HG02885 (cell line): ENCODE data around the gene TULP4.
"Not testable (repeated sequence)": the region's sequence is repeated elsewhere in the genome, so short reads cannot be mapped to it uniquely, and the experiment has no call there.

Experiments used
- ATAC-seq: cut with Tn5 transposase; IDR thresholded peaks from one replicate; pipeline ENCODE4 v1.9.1; 2021; ENCODE audit warnings: mild to moderate bottlenecking; ENCODE audit not compliant: unreplicated experiment, poor library complexity

The TULP4 gene

DNA sequence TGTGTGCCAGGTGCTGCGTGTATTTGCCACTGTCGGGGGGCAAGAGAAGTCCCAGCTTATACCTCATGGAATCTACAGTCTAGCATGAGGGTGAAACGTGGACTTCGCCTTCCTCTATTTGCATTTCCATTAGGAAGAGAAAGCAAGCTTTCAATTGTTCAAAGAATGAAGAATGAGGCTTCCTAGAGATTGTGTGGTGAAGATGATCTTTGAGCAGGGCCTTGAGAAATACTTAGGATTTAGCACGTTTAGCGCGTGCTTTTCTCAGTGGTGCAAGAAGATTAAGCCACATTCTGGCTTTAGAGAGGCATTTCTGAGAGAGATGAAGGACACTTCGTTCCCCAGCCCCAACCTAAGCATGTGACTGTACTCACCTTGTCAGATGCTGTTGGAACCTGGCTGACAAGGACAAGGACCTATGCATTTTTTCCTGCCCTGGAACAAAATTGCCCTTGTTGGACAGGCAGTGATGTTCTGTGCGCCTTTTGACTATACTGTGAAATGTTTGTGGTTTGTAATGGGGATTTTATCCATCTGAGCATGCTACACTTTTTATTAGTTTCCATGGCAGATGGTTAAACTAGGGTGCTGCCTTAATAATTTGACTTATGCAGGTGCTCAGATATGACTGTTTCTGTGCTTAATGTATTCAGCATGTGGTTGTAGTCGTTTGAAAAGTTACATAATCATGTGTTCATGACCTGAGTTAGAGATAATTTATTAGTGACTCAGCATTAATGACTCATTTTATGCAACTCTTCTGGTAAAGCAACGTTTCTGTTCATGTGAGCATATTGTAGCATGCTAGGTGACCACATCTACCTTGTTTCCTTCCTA lies 10.7 kb downstream of the TULP4 start:
- peak; percentile 68 for ATAC-seq

DNA sequence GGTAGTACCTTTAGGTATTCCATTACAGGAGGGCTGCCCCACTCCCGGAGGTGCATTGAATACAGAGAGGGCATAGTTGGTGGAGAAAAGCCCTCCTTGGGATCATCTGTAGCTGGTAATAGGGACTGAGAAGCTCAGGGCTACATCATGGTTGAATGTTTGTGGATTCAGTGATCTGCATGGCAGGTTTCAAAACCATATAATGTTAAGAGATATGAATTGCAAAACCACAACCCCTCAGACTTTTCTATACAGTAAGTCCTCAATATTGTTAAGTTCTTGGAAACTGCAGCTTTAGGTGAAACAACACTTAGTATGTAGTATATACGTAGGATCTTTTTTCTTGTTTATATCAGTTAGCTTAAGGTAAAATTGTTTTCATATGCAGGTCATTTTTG lies 11.3 kb downstream of the TULP4 start:
- peak; percentile 38 for ATAC-seq

DNA sequence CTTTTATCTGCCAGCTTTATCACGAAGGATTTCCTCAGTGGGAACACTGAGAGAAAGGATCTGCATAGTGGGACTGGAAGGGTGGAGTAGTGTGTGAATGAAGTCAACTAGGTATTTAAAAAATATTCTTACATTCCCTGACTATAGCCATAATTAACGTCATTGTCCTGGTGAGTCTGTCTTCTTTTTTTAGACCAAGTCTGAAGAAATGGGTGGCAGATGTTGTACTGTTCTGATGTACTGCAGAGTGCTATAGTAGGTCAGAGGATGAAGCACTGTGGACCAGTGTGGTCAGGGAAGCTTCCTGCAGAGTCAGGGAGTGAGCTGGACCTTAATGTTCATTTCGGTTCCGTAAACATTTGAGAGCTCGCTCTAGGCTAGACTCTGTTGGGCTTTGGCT lies 11.9 kb downstream of the TULP4 start:
- ATAC-seq, result no peak

DNA sequence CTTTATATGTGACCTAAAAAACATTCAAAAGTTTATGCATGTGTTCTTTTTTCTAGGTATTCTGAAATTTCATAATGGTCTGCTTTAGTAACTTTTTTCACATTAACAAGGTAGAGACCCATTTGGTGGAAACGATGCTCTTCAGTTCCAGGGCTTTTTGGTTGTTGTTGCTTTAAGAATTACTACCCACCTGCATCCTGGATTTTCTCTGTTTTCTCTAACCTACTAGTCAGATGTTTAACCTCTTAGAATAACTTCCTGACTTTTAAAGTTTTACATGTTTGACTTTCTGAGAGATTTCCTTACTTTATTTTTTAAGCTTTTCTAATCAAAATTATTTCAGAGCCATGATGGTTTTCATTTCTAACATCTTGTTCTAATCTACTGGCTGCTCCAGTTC lies 14.9 kb downstream of the TULP4 start:
- ATAC-seq, result no peak

DNA sequence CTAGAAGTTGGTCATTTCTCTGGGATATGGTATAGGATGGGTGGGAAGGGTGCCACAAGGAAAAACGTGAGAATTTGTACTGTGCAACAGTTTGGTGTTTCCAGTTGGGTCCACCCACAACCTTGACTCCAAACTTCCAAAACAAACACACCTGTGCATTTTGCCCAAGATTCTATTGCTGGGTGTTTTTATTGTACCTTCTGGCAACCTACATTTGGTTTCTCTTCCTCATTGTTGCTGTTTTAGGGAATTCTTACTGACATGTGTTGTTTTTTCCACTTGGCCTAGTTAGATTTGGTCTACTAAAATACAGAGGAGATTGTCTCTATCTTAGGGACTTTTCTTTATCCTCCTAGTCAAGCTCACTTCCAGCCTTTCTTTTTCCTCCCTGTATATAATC lies 16.7 kb downstream of the TULP4 start:
- no peak for ATAC-seq

DNA sequence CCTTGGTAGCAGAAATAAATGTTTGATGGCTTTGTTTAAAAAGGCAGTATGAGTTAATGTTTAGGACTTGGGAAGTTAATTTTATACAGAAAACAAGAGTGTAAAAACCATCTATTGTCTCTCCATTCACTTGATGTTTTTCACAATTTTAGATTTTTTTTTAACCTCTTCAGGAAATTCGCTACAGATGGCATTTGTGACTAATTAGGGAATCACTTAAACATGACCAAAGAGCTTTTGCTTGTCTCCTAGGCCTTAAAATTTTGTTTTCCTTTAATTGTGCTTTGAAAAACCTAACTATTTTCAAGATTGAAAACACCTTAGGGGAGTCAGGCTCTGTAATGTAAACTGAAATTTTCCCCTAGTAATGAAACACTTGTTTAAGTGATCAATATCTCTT lies 17.3 kb downstream of the TULP4 start:
- ATAC-seq, result no peak

DNA sequence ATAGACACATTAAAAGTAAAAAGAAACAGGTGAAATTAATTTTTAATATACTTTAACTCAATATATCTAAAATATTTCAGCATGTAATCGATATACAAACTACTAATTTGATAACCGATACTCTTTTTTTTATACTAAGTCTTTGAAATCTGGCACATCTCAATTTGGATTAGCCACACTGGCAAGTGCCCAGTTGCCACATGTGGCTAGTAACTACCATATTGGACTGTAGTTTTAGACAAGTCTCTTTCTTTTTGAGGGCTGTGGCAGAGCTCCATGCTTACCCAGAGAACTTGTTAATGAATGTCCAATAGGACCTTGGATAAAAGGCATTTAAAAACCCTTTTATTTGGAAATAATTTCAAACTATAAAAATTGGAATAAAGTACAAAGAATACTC lies 17.8 kb downstream of the TULP4 start:
- no peak for ATAC-seq

DNA sequence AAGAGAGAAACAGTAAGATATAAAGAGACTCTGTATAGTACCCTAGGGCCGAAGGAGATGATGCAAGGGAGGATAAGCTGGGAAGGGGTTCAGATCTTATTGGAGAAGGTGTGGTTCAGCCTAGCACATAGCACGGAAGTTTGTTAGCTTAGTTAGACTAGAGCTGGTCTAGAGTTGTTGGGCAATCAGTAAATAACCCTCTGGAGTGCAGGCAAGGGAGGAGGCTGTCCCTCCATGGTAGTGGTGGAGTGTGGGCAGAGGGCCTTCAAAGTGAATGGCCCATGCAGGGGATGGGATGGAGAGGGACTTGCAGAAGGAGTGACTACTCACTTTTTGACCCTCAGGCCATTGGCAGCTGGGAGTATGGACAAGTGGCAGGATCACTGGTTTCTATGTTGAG lies 20.0 kb downstream of the TULP4 start:
- ATAC-seq, result no peak

DNA sequence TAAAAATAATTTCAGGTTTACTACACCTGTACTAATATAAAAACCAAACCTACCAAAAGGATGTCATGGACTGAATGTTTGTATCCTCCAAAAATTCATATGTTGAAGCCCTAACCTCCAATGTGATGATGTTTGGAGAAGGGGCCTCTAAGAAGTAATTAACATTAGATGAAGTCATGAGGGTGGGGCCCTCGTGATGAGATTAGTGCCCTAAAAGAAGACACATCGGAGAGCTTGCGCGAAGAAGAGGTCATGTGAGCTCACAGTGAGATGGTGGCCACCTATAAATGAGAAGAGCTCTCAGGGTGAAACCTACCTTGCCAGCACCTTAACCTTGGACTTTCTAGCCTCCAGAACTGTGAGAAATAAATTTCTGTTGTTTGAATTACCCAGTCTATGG lies 20.8 kb downstream of the TULP4 start:
- ATAC-seq, result no peak

DNA sequence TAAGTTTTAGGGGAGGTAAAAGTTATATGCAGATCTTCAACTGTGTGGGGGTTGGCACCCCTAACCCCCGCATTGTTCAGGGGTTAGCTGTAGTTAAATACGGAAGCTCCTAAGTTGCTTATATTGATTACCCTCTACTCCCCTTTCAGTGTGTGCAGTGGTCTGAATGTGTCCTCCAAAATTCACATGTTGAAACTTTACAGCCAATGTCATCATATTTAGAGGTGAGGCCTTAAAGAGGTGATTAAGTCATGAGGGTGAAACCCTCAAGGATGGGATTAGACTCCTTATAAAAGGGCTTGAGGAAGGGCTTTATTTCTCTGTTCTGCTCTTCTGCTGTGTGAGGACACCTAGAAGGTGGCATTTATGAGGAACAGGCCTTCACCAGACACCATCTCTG lies 22.3 kb downstream of the TULP4 start:
- ATAC-seq, result no peak

DNA sequence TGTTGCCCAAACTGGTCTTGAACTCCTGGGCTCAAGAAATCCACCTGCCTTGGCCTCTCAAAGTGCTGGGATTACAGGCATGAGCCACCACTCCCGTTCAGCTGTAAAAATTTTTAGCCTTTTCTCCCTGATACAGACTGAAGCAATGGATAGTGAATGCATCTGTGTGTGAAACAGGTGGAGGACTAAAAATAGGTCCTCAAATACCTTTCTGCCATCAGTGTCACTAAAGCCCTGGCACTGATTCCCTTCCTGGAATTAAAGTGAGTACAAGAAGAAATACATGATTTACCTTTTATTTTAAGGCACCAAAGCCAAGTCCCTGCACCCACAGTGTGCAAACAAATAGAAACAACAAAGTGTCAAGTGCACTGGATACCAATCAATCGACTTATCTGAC lies 25.1 kb downstream of the TULP4 start:
- no peak for ATAC-seq

DNA sequence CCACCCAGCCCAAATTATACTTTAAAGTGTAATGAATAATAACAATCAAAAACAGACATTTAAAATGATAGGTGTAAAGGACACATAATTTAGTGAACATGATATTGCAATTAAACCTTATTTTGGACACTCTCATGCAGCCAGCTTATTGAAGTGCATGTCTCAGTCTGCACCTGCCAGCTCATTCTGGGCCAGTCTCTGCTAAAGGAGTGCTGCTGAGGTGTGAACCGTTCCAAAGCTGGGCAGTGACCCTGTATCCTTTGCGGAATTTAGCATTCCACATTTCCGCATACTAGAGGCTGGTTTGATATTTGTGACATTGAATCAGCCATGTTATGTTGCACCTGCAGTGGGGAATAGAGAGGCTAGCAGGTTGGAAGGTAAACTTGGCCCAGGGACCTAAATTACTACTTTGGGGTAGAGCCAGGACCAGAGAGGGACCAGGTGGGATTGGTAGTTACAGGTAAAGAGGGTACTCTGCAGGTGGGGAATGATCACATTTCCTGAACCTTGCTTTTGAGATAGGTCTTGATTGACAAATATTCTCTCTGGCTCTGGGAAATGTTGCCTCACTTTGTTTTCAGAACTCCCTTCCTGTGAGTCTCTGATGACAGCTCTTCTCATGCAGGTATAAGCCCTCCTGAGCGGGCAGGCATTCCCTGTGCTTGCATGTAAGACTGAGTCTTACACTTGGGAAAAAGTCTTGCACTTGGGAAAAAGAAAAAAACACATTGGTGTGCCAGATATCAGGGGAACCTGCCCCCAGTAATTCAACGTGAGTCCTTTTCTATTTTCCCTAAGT lies 26.2 kb downstream of the TULP4 start:
- no peak for ATAC-seq

DNA sequence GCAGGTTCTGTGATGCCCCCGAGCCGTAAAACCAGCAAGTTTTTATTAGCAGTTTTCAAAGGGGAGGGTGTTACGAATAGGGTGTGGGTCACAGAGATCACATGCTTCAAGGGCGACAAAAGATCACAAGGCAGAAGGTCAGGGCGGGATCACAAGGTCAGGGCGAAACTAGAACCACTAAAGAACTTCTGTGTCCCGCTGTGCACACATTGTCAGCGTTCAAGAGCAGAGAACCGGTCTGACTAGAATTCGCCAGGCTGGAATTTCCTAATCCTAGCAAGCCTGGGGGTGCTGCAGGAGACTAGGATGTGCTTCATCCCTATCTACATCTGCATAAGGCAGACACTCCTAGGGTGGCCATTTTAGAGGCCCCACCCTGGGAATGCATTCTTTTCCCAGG lies 26.9 kb downstream of the TULP4 start:
- not testable (repeated sequence) for ATAC-seq

DNA sequence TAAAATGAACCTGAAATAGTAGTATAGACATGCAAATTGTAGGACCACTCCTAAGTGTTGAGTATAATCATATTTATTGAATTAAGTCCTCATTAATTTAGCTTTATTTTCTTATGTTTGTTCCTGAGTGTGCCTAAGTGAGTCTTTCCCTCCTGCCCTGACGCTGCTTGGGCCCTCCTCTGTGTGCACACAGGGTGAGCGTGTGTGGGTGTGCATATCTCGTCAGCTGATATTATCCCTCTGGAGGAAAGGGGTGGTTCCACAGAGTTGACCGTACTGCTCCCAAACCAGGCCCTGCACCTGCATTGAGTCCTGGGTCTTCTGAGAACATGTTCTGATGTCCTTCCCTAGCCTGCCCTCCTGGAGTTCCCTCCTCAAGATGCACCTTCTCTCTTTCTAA lies 28.0 kb downstream of the TULP4 start:
- no peak for ATAC-seq

DNA sequence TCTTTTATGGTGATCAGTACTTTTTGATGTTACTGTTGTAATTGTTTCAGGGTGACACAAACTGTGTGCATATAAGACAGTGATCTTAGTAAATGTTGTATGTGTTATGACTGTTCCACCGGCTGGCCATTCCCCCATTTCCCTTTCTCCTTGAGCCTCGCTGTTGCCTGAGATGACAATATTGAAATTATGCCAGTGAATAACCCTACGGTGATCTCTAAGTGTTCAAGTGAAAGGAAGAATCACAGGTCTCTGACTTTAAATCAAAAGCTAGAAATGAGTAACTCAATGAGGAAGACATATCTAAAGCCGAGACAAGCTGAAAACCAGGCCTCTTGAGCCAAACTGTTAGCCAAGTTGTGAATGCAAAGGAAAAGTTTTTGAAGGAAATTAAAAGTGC lies 32.3 kb downstream of the TULP4 start:
- peak; percentile 58 for ATAC-seq

DNA sequence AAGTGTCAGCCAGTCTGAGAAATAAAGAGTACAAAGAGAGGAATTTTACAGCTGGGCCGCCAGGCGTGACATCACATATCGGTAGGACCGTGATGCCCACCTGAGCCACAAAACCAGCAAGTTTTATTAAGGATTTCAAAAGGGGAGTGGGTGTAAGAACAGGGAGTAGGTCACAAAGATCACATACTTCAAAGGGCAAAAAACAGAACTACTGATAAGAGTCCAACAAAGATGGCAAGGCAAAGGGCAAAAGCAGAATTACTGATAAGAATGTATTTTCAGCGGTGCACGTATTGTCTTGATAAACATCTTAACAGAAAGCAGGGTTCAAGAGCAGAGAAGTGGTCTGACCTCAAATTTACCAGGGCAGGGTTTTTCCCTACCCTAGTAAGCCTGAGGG lies 33.2 kb downstream of the TULP4 start:
- not testable (repeated sequence) for ATAC-seq

DNA sequence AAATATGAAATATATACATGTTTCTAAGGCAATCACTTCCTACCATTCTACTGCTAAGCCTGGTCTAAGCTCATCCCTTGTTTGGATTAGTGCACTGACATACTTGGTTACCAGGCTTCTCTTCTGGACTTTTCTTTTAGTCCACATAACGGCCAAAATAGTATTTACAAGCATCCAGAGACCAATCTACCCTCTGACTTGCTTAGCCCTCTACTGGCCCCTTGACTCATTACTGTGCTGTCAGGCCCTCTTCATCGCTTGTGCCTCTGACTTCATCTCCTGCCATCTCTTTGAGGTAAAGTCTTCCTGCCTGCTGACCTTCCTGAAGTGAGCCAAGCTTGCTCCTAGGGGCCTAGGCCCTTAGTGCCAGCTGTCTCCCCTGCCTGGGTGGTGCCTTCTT lies 35.1 kb downstream of the TULP4 start:
- ATAC-seq, result no peak

DNA sequence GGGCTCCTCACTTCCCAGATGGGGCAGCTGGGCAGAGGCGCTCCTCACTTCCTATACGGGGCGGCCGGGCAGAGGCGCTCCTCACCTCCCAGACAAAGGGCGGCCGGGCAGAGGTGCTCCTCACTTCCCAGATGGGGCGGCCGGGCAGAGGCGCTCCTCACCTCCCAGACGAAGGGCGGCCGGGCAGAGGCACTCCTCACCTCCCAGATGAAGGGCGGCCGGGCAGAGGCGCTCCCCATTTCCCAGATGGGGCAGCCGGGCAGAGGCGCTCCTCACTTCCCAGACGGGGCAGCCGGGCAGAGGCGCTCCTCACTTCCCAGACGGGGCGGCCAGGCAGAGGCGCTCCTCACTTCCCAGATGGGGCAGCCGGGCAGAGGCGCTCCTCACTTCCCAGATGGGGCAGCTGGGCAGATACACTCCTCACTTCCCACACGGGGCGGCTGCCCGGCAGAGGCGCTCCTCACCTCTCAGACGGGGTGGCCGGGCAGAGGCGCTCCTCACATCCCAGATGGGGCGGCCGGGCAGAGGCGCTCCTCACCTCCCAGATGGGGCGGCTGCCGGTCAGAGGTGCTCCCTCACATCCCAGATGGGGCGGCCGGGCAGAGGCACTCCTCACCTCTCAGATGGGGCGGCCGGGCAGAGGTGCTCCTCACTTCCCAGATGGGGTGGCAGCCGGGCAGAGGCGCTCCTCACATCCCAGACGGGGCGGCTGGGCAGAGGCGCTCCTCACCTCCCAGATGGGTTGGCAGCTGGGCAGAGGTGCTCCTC lies 36.7 kb downstream of the TULP4 start:
- not testable (repeated sequence) for ATAC-seq

DNA sequence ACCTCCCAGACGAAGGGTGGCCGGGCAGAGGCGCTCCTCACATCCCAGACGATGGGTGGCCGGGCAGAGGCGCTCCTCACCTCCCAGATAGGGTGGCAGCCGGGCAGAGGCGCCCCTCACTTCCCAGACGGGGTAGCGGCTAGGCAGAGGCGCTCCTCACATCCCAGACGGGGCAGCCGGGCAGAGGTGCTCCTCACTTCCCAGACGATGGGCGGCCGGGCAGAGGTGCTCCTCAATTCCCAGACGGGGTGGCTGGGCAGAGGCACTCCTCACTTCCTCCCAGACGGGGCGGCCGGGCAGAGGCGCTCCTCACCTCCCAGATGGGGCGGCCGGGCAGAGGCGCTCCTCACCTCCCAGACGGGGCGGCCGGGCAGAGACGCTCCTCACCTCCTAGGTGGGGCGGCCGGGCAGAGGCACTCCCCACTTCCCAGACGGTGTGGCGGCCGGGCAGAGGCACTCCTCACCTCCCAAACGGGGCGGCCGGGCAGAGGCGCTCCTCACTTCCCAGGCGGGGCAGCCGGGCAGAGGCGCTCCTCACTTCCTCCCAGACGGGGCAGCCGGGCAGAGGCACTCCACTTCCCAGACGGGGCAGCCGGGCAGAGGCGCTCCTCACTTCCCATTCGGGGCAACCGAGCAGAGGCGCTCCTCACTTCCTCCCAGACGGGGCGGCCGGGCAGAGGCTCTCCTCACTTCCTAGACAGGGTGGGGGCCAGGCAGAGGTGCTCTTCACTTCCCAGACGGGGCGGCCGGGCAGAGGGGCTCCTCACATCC lies 37.4 kb downstream of the TULP4 start:
- not testable (repeated sequence) for ATAC-seq

DNA sequence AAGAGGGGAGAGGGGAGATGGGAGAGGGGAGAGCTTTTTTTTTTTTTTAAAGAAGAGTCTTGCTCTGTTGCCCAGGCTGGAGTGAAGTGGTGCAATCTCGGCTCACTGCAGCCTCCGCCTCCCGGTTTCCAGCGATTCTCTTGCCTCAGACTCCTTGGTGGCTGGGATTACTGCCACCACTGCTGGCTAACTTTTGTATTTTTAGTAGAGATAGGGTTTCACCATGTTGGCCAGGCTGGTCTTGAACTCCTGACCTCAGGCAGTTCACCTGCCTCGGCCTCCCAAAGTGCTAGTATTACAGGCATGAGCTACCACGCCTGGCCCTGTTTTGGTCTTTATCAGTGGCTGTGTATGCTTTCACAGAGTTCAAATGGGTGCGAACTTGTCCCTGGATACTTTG lies 38.5 kb downstream of the TULP4 start:
- not testable (repeated sequence) for ATAC-seq
